K562 (cell line): Measurements from ENCODE around the gene MAN2A1. TPM values are rescaled to one million over a fixed set of nuclear protein-coding genes. Genes with fewer than 3 reads are reported as not detected.

Experiments
- ATAC-seq: fragments of 200-7000 bp; cut with Tn5 transposase; 3 replicates; pipeline ENCODE4 v1.9.1; 2020; ENCODE audit warnings: moderate library complexity
- BruUV-seq: library from RNA; stranded (reverse); fragments of 400-500 nt; replicated peaks from 2 replicates; lab custom pipeline; 2021; lab: Mats Ljungman, UMichigan
- CTCF ChIA-PET: fragments of 300-600 bp; formaldehyde crosslinking; extraction: SDS; loops from one replicate; lab custom pipeline; 2021; ENCODE audit warnings: low intra/inter-chr PET ratio; lab: Yijun Ruan, JAX
- POLR2A ChIA-PET: fragments of 300-600, 350-650 bp; sonication (Branson Sonifier 250); formaldehyde crosslinking; extraction: SDS; loops from one replicate; lab custom pipeline; 2021; ENCODE audit warnings: antibody characterized with exemption, inconsistent platforms; lab: Yijun Ruan, JAX
- DNase-seq, 4 experiments: peaks; one replicate each; pipeline versions ENCODE4 v3.0.0 to v3.0.0-alpha.2; 2011 to 2018; ENCODE audit warnings: low spot score in 3 of 4, mixed read lengths in 3 of 4; ENCODE audit errors: extremely low read depth in 1 of 4
- FAIRE-seq: peaks from 2 replicates; lab custom pipeline; 2011; peaks lifted over from hg19 to GRCh38; lab: Jason Lieb, UNC
- H2AFZ ChIP-seq: 2 replicates; pipeline ENCODE4 v1.6.0; 2011; ENCODE audit warnings: low read depth, low read length, control low read depth, inconsistent platforms
- H3K27ac ChIP-seq: fragments of 200-600 bp; 3 replicates; pipeline ENCODE4 v1.8.0; 2011; ENCODE audit warnings: low read depth, mild to moderate bottlenecking, control low read depth, inconsistent platforms, low read length, moderate library complexity, mixed read lengths; ENCODE audit errors: extremely low read depth
- H3K27me3 ChIP-seq, 2 experiments: fragments of 300-600 bp in 1 of 2; 2 replicates in 1 of 2; 3 replicates in 1 of 2; pipeline versions ENCODE4 v1.6.0 to v1.8.0; 2011; ENCODE audit warnings: inconsistent platforms in 2 of 2, low read length in 2 of 2, mild to moderate bottlenecking in 1 of 2, mixed read lengths in 1 of 2, moderate library complexity in 1 of 2; ENCODE audit not compliant: control insufficient read depth in 2 of 2, insufficient read depth in 2 of 2
- H3K36me3 ChIP-seq: fragments of 300-600 bp; 3 replicates; pipeline ENCODE4 v1.8.0; 2011; ENCODE audit warnings: mild to moderate bottlenecking, low read length, inconsistent platforms; ENCODE audit not compliant: control insufficient read depth, insufficient read depth
- H3K4me1 ChIP-seq, 2 experiments: fragments of 200-600 bp in 1 of 2; replicated peaks in 1 of 2; 2 replicates in 1 of 2; 3 replicates in 1 of 2; pipeline versions ENCODE4 v1.5.1 to v1.8.0; 2011; ENCODE audit warnings: inconsistent platforms in 2 of 2, low read length in 2 of 2, mild to moderate bottlenecking in 1 of 2, mixed read lengths in 1 of 2, moderate library complexity in 1 of 2; ENCODE audit not compliant: control insufficient read depth in 2 of 2, insufficient read depth in 2 of 2
- H3K4me2 ChIP-seq: 2 replicates; pipeline ENCODE4 v1.6.1; 2011; ENCODE audit warnings: low read length, control low read depth, inconsistent platforms, mixed read lengths; ENCODE audit not compliant: insufficient read depth
- H3K4me3 ChIP-seq: fragments of 200-600 bp; sonication (generic), shearing (Covaris generic); 2 replicates; pipeline ENCODE4 v1.5.1; 2016; ENCODE audit warnings: control low read depth, inconsistent platforms
- H3K79me2 ChIP-seq: fragments of 200-600 bp; 3 replicates; pipeline ENCODE4 v1.8.0; 2011; ENCODE audit warnings: low read length, inconsistent platforms; ENCODE audit not compliant: control insufficient read depth, insufficient read depth
- H3K9ac ChIP-seq, 2 experiments: 2 replicates each; pipeline versions ENCODE4 v1.6.0 to v1.6.1; 2011; ENCODE audit warnings: low read depth in 2 of 2, low read length in 2 of 2, control low read depth in 1 of 2, inconsistent platforms in 1 of 2, mild to moderate bottlenecking in 1 of 2, mixed read lengths in 1 of 2; ENCODE audit not compliant: insufficient read depth in 1 of 2
- H3K9me1 ChIP-seq: one replicate; pipeline ENCODE4 v1.6.0; 2011; ENCODE audit warnings: inconsistent platforms, mild to moderate bottlenecking, low read length, moderate library complexity; ENCODE audit not compliant: control insufficient read depth, insufficient read depth
- H3K9me3 ChIP-seq: replicated peaks from 2 replicates; pipeline ENCODE4 v1.5.1; 2011; ENCODE audit warnings: low read depth, low read length, inconsistent platforms; ENCODE audit not compliant: control insufficient read depth, insufficient read depth
- H4K20me1 ChIP-seq: replicated peaks from 2 replicates; pipeline ENCODE4 v1.6.1; 2011; ENCODE audit warnings: low read length, inconsistent platforms, mixed read lengths; ENCODE audit not compliant: control insufficient read depth, insufficient read depth
- BDP1 ChIP-seq: IDR thresholded peaks from 3 replicates; pipeline ENCODE4 v1.6.1; 2011; ENCODE audit not compliant: insufficient read length, insufficient read depth
- CBX3 ChIP-seq, 2 experiments: IDR thresholded peaks; 1 replicate in 1 of 2; 2 replicates in 1 of 2; pipeline ENCODE4 v1.6.1; 2012; ENCODE audit warnings: inconsistent platforms in 2 of 2, low read length in 2 of 2, borderline replicate concordance in 1 of 2, control low read depth in 1 of 2
- DEAF1 ChIP-seq: fragments of 450-650 bp; formaldehyde crosslinking; IDR thresholded peaks from 2 replicates; pipeline ENCODE4 v1.4.0; 2020; ENCODE audit warnings: mild to moderate bottlenecking, moderate library complexity
- FOXA1 ChIP-seq: fragments of 450-650 bp; IDR thresholded peaks from 2 replicates; pipeline ENCODE4 v1.6.1; 2016; ENCODE audit warnings: mild to moderate bottlenecking, borderline replicate concordance
- HDGF ChIP-seq: fragments of 450-650 bp; IDR thresholded peaks from 2 replicates; pipeline ENCODE4 v1.6.1; 2016
- NFXL1 ChIP-seq: fragments of 450-650 bp; formaldehyde crosslinking; IDR thresholded peaks from 2 replicates; pipeline ENCODE4 v1.4.0; 2021; ENCODE audit warnings: mild to moderate bottlenecking
- SNRNP70 ChIP-seq: fragments of 200-400 bp; formaldehyde crosslinking; optimal IDR thresholded peaks from 2 replicates; pipeline ENCODE3; 2017; ENCODE audit warnings: low read depth, low read length
- SP2 ChIP-seq: IDR thresholded peaks from 2 replicates; pipeline ENCODE4 v1.6.1; 2011; ENCODE audit warnings: mild to moderate bottlenecking, low read depth, low read length, moderate library complexity; ENCODE audit not compliant: poor library complexity, severe bottlenecking; ENCODE audit errors: extremely low read depth
- TCF7 ChIP-seq: sonication (generic); IDR thresholded peaks from 2 replicates; pipeline ENCODE4 v1.6.1; 2016; ENCODE audit warnings: antibody characterized with exemption, borderline replicate concordance
- ZBTB40 ChIP-seq, 2 experiments: fragments of 450-650 bp in 1 of 2; sonication (generic) in 1 of 2; formaldehyde crosslinking in 1 of 2; IDR thresholded peaks; 2 replicates each; pipeline versions ENCODE4 v1.7.1 to v1.9.0; 2016 to 2022; ENCODE audit warnings: inconsistent platforms in 1 of 2, mild to moderate bottlenecking in 1 of 2, missing genetic modification reagents in 1 of 2
- ZNF444 ChIP-seq: fragments of 250-450 bp; sonication (Bioruptor Pico); IDR thresholded peaks from 2 replicates; pipeline ENCODE4 v1.4.0; 2020; ENCODE audit warnings: mild to moderate bottlenecking, moderate library complexity
- WGBS: fragments of 100-300 bp; shearing (Covaris generic); methylation state at CpG from one replicate; pipeline ENCODE4 v1.1.6; 2016; ENCODE audit warnings: low coverage, mixed read lengths; ENCODE audit not compliant: insufficient coverage; ENCODE audit errors: missing lambda C conversion rate; 5-methylcytosine and 5-hydroxymethylcytosine counted together
- in situ Hi-C: fragments of 300-500 bp; cut with MboI; formaldehyde crosslinking; loops from 4 replicates; pipeline ENCODE4 v1.15.0; 2018; ENCODE audit warnings: inconsistent platforms, mixed read lengths
- intact Hi-C: fragments of 100-400 bp; cut with micrococcal nuclease; formaldehyde crosslinking; loops from 2 replicates; pipeline ENCODE4 v1.14.2; 2022
- polyA plus RNA-seq, 8 experiments: library from polyadenylated mRNA; depleted of rRNA in 4 of 8; stranded (reverse) in 5 of 8; unstranded in 3 of 8; fragments of >200 nt; fragmentation: Nextera tagmentation in 2 of 8; fragmentation: Illumina TruSeq in 1 of 8; extraction: Ambion mirVana in 2 of 8; extraction: Trizol in 1 of 8; gene quantifications; 2 replicates each; pipeline versions ENCODE4 v1.2.1 to v1.2.3, GENCODE V29; 2011 to 2014; ENCODE audit warnings: inconsistent platforms in 1 of 8, missing spikeins in 1 of 8
- total RNA-seq, 7 experiments: library from RNA; depleted of rRNA in 6 of 7; stranded (reverse); fragments of >200 nt in 6 of 7; fragmentation: Illumina TruSeq in 2 of 7; extraction: Trizol in 2 of 7; gene quantifications; 2 replicates each; pipeline versions ENCODE4 v1.2.1 to v1.2.3, GENCODE V29; 2011 to 2021; ENCODE audit warnings: low replicate concordance in 1 of 7

MAN2A1 gene
- total and polyA plus RNA-seq, 9 of the 15 experiments (the other 6 are each of a cell fraction or from before 2014, with no cell fraction given) = 5.2 to 32.0 (median 19.8) TPM

- no peak for TF ChIP-seq ZNF444
- TF ChIP-seq SP2 = no peak
- no peak for TF ChIP-seq CBX3 (IDR thresholded peaks at IDR 0.05; ENCODE audit: borderline replicate concordance in 1 of 2, low read length in 2 of 2)
- no peak for TF ChIP-seq TCF7
- TF ChIP-seq FOXA1 = no peak
These were observed 158.4 kb downstream of the MAN2A1 start (continued) for GRCh38 chr5:109848130-109848529.

- Histone ChIP-seq H3K27me3 (no peaks in the 10 kb centered on the region), H3K36me3 (peaks cover 37% of the 10 kb centered on the region), H3K27ac (no peak overlapping the region), H3K9ac (no peak overlapping the region), H3K4me2 (no peak overlapping the region), H2AFZ (no peak overlapping the region), H3K9me1 (no peaks in the 10 kb centered on the region), H3K4me3 (no peak overlapping the region), H4K20me1 (no peaks in the 10 kb centered on the region), H3K9me3 (no peaks in the 10 kb centered on the region), H3K4me1 (no peaks in the 10 kb centered on the region), H3K79me2 (no peaks in the 10 kb centered on the region)
- no TSS peak for BruUV-seq
- intact Hi-C loops (no loop called here), in situ Hi-C loops (no loop called here)
- POLR2A ChIA-PET = interaction anchor here (0.5 to 1.1 kb wide), 4 partner anchors 12 to 1204 kb away, joined by 3 to 4 read pairs (median 3); no protein-coding TSS in a partner anchor
- FAIRE-seq (no peak), DNase-seq (no peak), ATAC-seq (no peak)
- 97% methylated on average over 4 of the region's 4 CpGs for WGBS
- CTCF ChIA-PET = no interaction called here
- TF ChIP-seq HDGF (no peak), ZBTB40 (IDR thresholded peaks at IDR 0.05) (peak; percentile 35; the same call in 1 of the 2 replicates), ZBTB40 (CRISPR knock-in tag; IDR thresholded peaks at IDR 0.05) (no peak), SNRNP70 (no peak), BDP1 (no peak), DEAF1 (CRISPR knock-in tag) (no peak), NFXL1 (CRISPR knock-in tag) (no peak)
These were observed 159.9 kb downstream of the MAN2A1 start for GRCh38 chr5:109849478-109850088.
